PC-3 (cell line): ENCODE data around the gene PREX1. TPM values are rescaled to one million over a fixed set of nuclear protein-coding genes. Genes with fewer than 3 reads are reported as not detected.

ENCODE experiments used
- ATAC-seq: fragments of 200-7000 bp; cut with Tn5 transposase; 2 replicates; pipeline ENCODE4 v1.9.1; 2020; ENCODE audit warnings: mild to moderate bottlenecking, moderate library complexity
- BruUV-seq: library from RNA; stranded (reverse); fragments of 400-500 nt; replicated peaks from 2 replicates; lab custom pipeline; 2021; lab: Mats Ljungman, UMichigan
- CTCF ChIA-PET: fragments of 300-600 bp; sonication (Branson Sonifier 250); formaldehyde crosslinking; loops from one replicate; lab custom pipeline; 2022; ENCODE audit warnings: antibody characterized with exemption; lab: Charles Lee
- POLR2A ChIA-PET: fragments of 300-600 bp; sonication (Branson Sonifier 250); formaldehyde crosslinking; loops from one replicate; lab custom pipeline; 2022; ENCODE audit warnings: antibody characterized with exemption; ENCODE audit not compliant: unreplicated experiment; lab: Charles Lee
- DNase-seq: peaks from one replicate; pipeline ENCODE4 v3.0.0-alpha.2; 2015
- H2AFZ ChIP-seq: fragments of 300-600 bp; sonication (generic); 2 replicates; pipeline ENCODE4 v1.6.0; 2016; ENCODE audit warnings: antibody characterized with exemption, low read length
- H3F3A ChIP-seq: fragments of 300-600 bp; sonication (generic); one replicate; pipeline ENCODE4 v1.6.0; 2017; ENCODE audit warnings: antibody characterized with exemption, low read length, control low read depth, mild to moderate bottlenecking; ENCODE audit not compliant: unreplicated experiment
- H3K27ac ChIP-seq: fragments of 300-600 bp; sonication (generic); 2 replicates; pipeline ENCODE4 v1.5.1; 2016; ENCODE audit warnings: mild to moderate bottlenecking, low read length
- H3K27me3 ChIP-seq: fragments of 300-600 bp; sonication (generic); 2 replicates; pipeline ENCODE4 v1.6.1; 2016; ENCODE audit warnings: low read length, mixed read lengths
- H3K36me3 ChIP-seq: fragments of 300-600 bp; sonication (generic); 2 replicates; pipeline ENCODE4 v1.6.1; 2016; ENCODE audit warnings: low read depth, mixed run types, low read length, mixed read lengths
- H3K4me1 ChIP-seq: fragments of 300-600 bp; sonication (generic); 2 replicates; pipeline ENCODE4 v1.5.1; 2016; ENCODE audit warnings: low read length; ENCODE audit not compliant: insufficient read depth
- H3K4me2 ChIP-seq: fragments of 300-600 bp; sonication (generic); 2 replicates; pipeline ENCODE4 v1.6.0; 2016; ENCODE audit warnings: low read length
- H3K4me3 ChIP-seq: fragments of 300-600 bp; sonication (generic); 2 replicates; pipeline ENCODE4 v1.5.1; 2016; ENCODE audit warnings: mild to moderate bottlenecking, low read length, mixed read lengths
- H3K79me2 ChIP-seq: fragments of 300-600 bp; sonication (generic); 2 replicates; pipeline ENCODE4 v1.6.1; 2017; ENCODE audit warnings: low read length, mixed read lengths
- H3K9ac ChIP-seq: fragments of 300-600 bp; sonication (generic); 2 replicates; pipeline ENCODE4 v1.6.0; 2016; ENCODE audit warnings: mild to moderate bottlenecking, low read length
- H3K9me2 ChIP-seq: fragments of 300-600 bp; sonication (generic); replicated peaks from 2 replicates; pipeline ENCODE4 v1.6.1; 2016; ENCODE audit warnings: mixed run types, low read length, mixed read lengths
- H3K9me3 ChIP-seq: fragments of 300-600 bp; sonication (generic); 2 replicates; pipeline ENCODE4 v1.6.1; 2016; ENCODE audit warnings: low read length, mixed read lengths
- H4K20me1 ChIP-seq: fragments of 300-600 bp; sonication (generic); 2 replicates; pipeline ENCODE4 v1.6.1; 2016; ENCODE audit warnings: low read length, mixed read lengths
- EZH2 ChIP-seq: fragments of 300-600 bp; sonication (generic); IDR thresholded peaks from one replicate; pipeline ENCODE4 v1.6.1; 2017; ENCODE audit warnings: antibody characterized with exemption, mild to moderate bottlenecking, low read length; ENCODE audit not compliant: unreplicated experiment
- EZH2phosphoT487 ChIP-seq: fragments of 300-600 bp; sonication (generic); IDR thresholded peaks from 2 replicates; pipeline ENCODE4 v1.6.1; 2018; ENCODE audit warnings: mild to moderate bottlenecking, antibody characterized with exemption, low read length, borderline replicate concordance
- intact Hi-C: fragments of 100-400 bp; cut with micrococcal nuclease; formaldehyde crosslinking; loops from 2 replicates; pipeline ENCODE4 v1.9.0; 2023
- total RNA-seq: library from RNA; depleted of rRNA; stranded (reverse); fragments of >200 nt; gene quantifications from 2 replicates; pipeline ENCODE4 v1.2.3, GENCODE V29; 2014
- TF ChIP-seq, protein P1 (sequence below): fragments of 300-600 bp; sonication (generic); conservative IDR thresholded peaks from 2 replicates; pipeline ENCODE4 v1.5.1; 2017; ENCODE audit warnings: antibody characterized with exemption, low read depth, mild to moderate bottlenecking, low read length

Gene PREX1
- total RNA-seq, 1 experiment from 2014 or later, result 22.1 TPM

DNA sequence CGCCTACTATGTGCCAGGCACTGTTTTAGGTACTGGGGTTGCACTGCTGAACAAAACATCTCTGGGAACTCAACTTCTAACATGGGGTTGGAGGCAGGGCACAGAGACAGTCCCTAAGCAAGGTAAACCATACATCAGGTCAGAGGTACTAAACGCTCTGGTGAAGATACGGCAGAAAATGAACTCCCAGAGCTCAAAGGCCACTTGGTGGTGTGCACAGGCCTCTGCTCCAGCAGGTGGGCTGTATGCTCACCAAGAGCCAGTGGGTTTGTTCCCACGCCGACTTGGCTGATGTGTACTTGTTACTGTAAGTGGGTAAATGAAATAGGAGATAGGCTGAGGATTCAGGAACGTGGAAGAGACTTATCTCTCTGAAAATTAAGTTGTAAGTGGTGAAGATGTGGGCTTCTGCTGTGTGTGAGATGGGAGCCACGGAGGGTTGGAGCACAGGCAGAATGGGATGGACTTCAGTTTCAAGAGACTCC lies 133.4 kb downstream of the PREX1 start:
- no peak for ATAC-seq
- Histone ChIP-seq H3K36me3 (no peaks in the 10 kb centered on the region), H2AFZ (no peak overlapping the region), H3K4me3 (no peak overlapping the region), H3K27me3 (no peaks in the 10 kb centered on the region), H3K9ac (no peak overlapping the region), H3K27ac (no peak overlapping the region), H3K9me3 (no peaks in the 10 kb centered on the region), H3K9me2 (no peaks in the 10 kb centered on the region), H3K4me2 (no peak overlapping the region), H3K79me2 (no peaks in the 10 kb centered on the region), H3F3A (no peaks in the 10 kb centered on the region), H3K4me1 (peaks cover 9% of the 10 kb centered on the region), H4K20me1 (no peaks in the 10 kb centered on the region)
- CTCF ChIA-PET, result no interaction called here
- intact Hi-C loops, result no loop called here
- no peak for DNase-seq
- BruUV-seq, result no TSS peak
- POLR2A ChIA-PET, result no interaction called here
- TF ChIP-seq, protein P1, sequence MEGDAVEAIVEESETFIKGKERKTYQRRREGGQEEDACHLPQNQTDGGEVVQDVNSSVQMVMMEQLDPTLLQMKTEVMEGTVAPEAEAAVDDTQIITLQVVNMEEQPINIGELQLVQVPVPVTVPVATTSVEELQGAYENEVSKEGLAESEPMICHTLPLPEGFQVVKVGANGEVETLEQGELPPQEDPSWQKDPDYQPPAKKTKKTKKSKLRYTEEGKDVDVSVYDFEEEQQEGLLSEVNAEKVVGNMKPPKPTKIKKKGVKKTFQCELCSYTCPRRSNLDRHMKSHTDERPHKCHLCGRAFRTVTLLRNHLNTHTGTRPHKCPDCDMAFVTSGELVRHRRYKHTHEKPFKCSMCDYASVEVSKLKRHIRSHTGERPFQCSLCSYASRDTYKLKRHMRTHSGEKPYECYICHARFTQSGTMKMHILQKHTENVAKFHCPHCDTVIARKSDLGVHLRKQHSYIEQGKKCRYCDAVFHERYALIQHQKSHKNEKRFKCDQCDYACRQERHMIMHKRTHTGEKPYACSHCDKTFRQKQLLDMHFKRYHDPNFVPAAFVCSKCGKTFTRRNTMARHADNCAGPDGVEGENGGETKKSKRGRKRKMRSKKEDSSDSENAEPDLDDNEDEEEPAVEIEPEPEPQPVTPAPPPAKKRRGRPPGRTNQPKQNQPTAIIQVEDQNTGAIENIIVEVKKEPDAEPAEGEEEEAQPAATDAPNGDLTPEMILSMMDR, result no peak
- no peak for TF ChIP-seq EZH2phosphoT487
- no peak for TF ChIP-seq EZH2

DNA sequence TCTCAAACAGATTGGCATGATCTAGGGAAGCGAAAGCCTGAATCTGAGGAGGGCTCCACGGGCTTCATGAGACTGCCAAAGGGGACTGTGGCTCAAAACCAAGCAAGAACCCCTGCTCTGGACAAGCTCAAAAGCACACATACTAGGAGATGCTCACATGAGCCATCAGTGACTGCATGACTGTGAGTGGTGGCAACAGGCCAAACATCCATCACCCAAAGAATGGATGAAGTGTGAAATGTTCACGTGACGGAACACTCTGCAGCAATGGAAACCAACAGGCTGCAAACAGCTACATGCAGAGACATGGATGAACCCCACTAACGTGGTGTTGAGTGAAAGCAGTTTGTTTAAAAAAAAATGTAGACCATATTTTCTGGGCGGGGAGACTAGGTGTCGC lies 136.3 kb downstream of the PREX1 start:
- no peak overlapping the region for H3K27ac ChIP-seq
- no peaks in the 10 kb centered on the region for H3K9me3 ChIP-seq
- no peaks in the 10 kb centered on the region for H3K79me2 ChIP-seq
- ATAC-seq (no peak), DNase-seq (no peak)
- peaks cover 3% of the 10 kb centered on the region; the same call in 1 of the 2 replicates for H3K4me1 ChIP-seq
- H3K36me3 ChIP-seq, result no peaks in the 10 kb centered on the region
- TF ChIP-seq EZH2phosphoT487 (no peak), EZH2 (no peak)
- TF ChIP-seq, protein P1, result no peak
- H3K4me3 ChIP-seq, result no peak overlapping the region
- no peaks in the 10 kb centered on the region for H4K20me1 ChIP-seq
- H2AFZ ChIP-seq, result no peak overlapping the region
- H3K27me3 ChIP-seq, result no peaks in the 10 kb centered on the region
- no peaks in the 10 kb centered on the region for H3K9me2 ChIP-seq
- no TSS peak for BruUV-seq
- ChIA-PET CTCF (no interaction called here), POLR2A (no interaction called here)
- no peaks in the 10 kb centered on the region for H3F3A ChIP-seq
- H3K9ac ChIP-seq, result no peak overlapping the region
- intact Hi-C loops, result no loop called here
- no peak overlapping the region for H3K4me2 ChIP-seq

DNA sequence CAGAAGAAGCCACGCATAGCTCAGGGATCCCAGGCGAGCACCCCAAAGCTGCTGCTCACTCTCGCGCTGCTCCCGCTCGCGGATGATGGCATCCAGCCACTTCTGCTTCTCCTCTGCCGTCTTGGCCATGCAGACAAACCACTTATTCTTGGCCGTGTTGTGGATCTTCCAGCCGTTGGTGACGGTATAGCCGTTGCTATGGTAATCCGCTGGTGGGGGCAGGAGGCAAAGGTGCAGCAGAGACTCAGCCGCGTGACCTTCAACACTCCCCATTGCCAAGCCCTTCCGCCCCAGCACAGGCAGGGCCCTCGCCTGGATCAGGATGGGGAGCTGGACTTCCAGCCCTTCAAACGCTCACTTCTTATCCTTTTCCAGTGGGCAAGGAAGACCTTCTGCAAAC lies 136.9 kb downstream of the PREX1 start:
- H3K27me3 ChIP-seq, result no peaks in the 10 kb centered on the region
- peaks cover 10% of the 10 kb centered on the region; the same call in 1 of the 2 replicates for H3K4me1 ChIP-seq
- ATAC-seq, result no peak
- no peaks in the 10 kb centered on the region for H3K79me2 ChIP-seq
- no TSS peak for BruUV-seq
- H3K9ac ChIP-seq, result no peak overlapping the region
- no peaks in the 10 kb centered on the region for H3K36me3 ChIP-seq
- TF ChIP-seq EZH2phosphoT487 (no peak), EZH2 (no peak)
- TF ChIP-seq, protein P1, result no peak
- no peaks in the 10 kb centered on the region for H3K9me2 ChIP-seq
- no peak overlapping the region for H2AFZ ChIP-seq
- CTCF ChIA-PET, result no interaction called here
- DNase-seq, result no peak
- no peak overlapping the region for H3K4me3 ChIP-seq
- H4K20me1 ChIP-seq, result no peaks in the 10 kb centered on the region
- POLR2A ChIA-PET, result no interaction called here
- intact Hi-C loops, result no loop called here
- no peaks in the 10 kb centered on the region for H3K9me3 ChIP-seq
- no peak overlapping the region for H3K4me2 ChIP-seq
- no peak overlapping the region for H3K27ac ChIP-seq
- H3F3A ChIP-seq, result no peaks in the 10 kb centered on the region
